Right atrium auricular region (tissue), 2 donors: Measurements from ENCODE around the gene ERMP1. TPM values are rescaled to one million over a fixed set of nuclear protein-coding genes. Genes with fewer than 3 reads are reported as not detected.

Experiments used
- DNase-seq: peaks from one replicate; pipeline ENCODE4 v3.0.0-alpha.2; 2019; ENCODE audit warnings: low spot score
- H3K27ac ChIP-seq, 2 donors: fragments of 200-600 bp; sonication (generic); 1 replicate in 1 of 2; 2 replicates in 1 of 2; pipeline ENCODE4 v1.5.1; 2016 to 2019
- H3K27me3 ChIP-seq, 2 donors: fragments of 200-600 bp; sonication (generic); one replicate each; pipeline versions ENCODE4 v1.5.1 to v1.6.0; 2017 to 2019
- H3K36me3 ChIP-seq: fragments of 200-600 bp; sonication (generic); one replicate; pipeline ENCODE4 v1.5.1; 2016
- H3K4me1 ChIP-seq, 2 donors: fragments of 200-600 bp; sonication (generic); one replicate each; pipeline versions ENCODE4 v1.5.1 to v1.6.0; 2017 to 2019
- H3K4me3 ChIP-seq, 2 donors: fragments of 200-600 bp; sonication (generic); 1 replicate in 1 of 2; 2 replicates in 1 of 2; pipeline ENCODE4 v1.5.1; 2017 to 2019; ENCODE audit warnings: mild to moderate bottlenecking in 1 of 2, moderate library complexity in 1 of 2
- H3K9me3 ChIP-seq, 2 donors: fragments of 200-600 bp; sonication (generic); one replicate each; pipeline ENCODE4 v1.5.1; 2019
- CTCF ChIP-seq, 2 donors: fragments of 200-600 bp; sonication (generic); IDR thresholded peaks; one replicate each; pipeline ENCODE4 v1.5.1; 2019; ENCODE audit warnings: antibody characterized with exemption in 2 of 2
- total RNA-seq, 2 donors: library from RNA; depleted of rRNA; stranded (reverse); fragments of >200 nt; gene quantifications; one replicate each; pipeline ENCODE4 v1.1.0, GENCODE V29; 2016

ERMP1 gene
- total RNA-seq, 2 donors from 2014 or later = 10.8 to 27.8 TPM

GRCh38 chr9:5791870-5792269 lies 41.0 kb downstream of the ERMP1 start:
- no peaks in the 10 kb centered on the region for H3K27me3 ChIP-seq
- no peak for DNase-seq
- no peak for TF ChIP-seq CTCF (IDR thresholded peaks at IDR 0.05)
- H3K4me1 ChIP-seq = no peaks in the 10 kb centered on the region
- no peak overlapping the region for H3K4me3 ChIP-seq
- H3K9me3 ChIP-seq = no peaks in the 10 kb centered on the region
- H3K36me3 ChIP-seq = peaks cover 3% of the 10 kb centered on the region
- H3K27ac ChIP-seq = no peak overlapping the region

GRCh38 chr9:5790923-5791322 lies 42.0 kb downstream of the ERMP1 start:
- DNase-seq = no peak
- H3K4me1 ChIP-seq = no peaks in the 10 kb centered on the region
- no peaks in the 10 kb centered on the region for H3K9me3 ChIP-seq
- no peak overlapping the region for H3K27ac ChIP-seq
- TF ChIP-seq CTCF (IDR thresholded peaks at IDR 0.05) = no peak
- H3K4me3 ChIP-seq = no peak overlapping the region
- H3K36me3 ChIP-seq = peaks cover 9% of the 10 kb centered on the region
- no peaks in the 10 kb centered on the region for H3K27me3 ChIP-seq

- H3K36me3 ChIP-seq = peaks cover 9% of the 10 kb centered on the region
These were observed 43.4 kb downstream of the ERMP1 start for GRCh38 chr9:5789489-5789888.

GRCh38 chr9:5787759-5788302 lies 45.1 kb downstream of the ERMP1 start:
- TF ChIP-seq CTCF (IDR thresholded peaks at IDR 0.05) = no peak

More at GRCh38 chr9:5789489-5789888, 43.4 kb downstream of the ERMP1 start:
- Histone ChIP-seq H3K9me3 (no peaks in the 10 kb centered on the region), H3K27ac (no peak overlapping the region), H3K4me3 (no peak overlapping the region), H3K27me3 (no peaks in the 10 kb centered on the region), H3K4me1 (no peaks in the 10 kb centered on the region)
- TF ChIP-seq CTCF (IDR thresholded peaks at IDR 0.05) = no peak
- no peak for DNase-seq

GRCh38 chr9:5787220-5787619 lies 45.7 kb downstream of the ERMP1 start:
- DNase-seq = no peak
- TF ChIP-seq CTCF (IDR thresholded peaks at IDR 0.05) = no peak
- H3K36me3 ChIP-seq = peaks cover 13% of the 10 kb centered on the region
- H3K9me3 ChIP-seq = peaks cover 0 to 9% of the 10 kb centered on the region in 2 donors
- H3K27ac ChIP-seq = no peak overlapping the region
- no peaks in the 10 kb centered on the region for H3K4me1 ChIP-seq
- no peak overlapping the region for H3K4me3 ChIP-seq
- no peaks in the 10 kb centered on the region for H3K27me3 ChIP-seq

More at GRCh38 chr9:5787759-5788302, 45.1 kb downstream of the ERMP1 start:
- peaks cover 13% of the 10 kb centered on the region for H3K36me3 ChIP-seq
- H3K27ac ChIP-seq = no peak overlapping the region
- H3K9me3 ChIP-seq = peaks cover 0 to 4% of the 10 kb centered on the region in 2 donors
- no peaks in the 10 kb centered on the region for H3K27me3 ChIP-seq
- no peaks in the 10 kb centered on the region for H3K4me1 ChIP-seq
- DNase-seq = no peak
- no peak overlapping the region for H3K4me3 ChIP-seq
